HG02852 (cell line): ENCODE data around the gene POLA1.

Experiments used
- ATAC-seq: cut with Tn5 transposase; IDR thresholded peaks from one replicate; pipeline ENCODE4 v1.9.1; 2021; ENCODE audit warnings: mild to moderate bottlenecking, moderate library complexity; ENCODE audit not compliant: unreplicated experiment

The POLA1 gene

DNA sequence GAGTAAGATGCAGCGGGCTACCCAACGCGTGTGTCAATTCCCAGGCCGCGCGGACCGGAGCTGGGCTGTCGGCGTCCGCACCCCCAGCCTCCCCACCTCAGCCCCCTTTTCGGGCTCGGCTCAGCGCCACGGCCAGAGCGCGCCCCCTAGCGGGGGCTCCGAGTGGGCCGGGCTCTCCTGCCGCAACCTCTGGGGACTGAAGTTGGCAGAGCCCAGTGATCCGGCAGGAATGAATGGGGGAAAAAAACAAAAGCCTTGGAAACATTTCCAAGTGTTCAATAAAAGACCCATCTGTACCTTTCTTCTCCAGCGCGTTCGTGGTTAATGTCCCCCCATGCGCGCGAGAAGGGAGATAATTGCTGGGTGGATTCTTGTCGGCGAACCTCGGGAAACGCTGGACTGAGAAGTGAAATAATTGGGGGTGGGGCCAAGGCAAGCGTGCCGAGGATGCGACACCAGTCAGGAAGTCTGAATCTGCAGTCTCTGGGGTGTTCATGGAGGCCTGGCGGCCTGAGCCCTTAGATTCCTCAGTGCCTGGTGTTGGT is 327.3 kb downstream of the POLA1 start:
- ATAC-seq: peak; percentile 47

DNA sequence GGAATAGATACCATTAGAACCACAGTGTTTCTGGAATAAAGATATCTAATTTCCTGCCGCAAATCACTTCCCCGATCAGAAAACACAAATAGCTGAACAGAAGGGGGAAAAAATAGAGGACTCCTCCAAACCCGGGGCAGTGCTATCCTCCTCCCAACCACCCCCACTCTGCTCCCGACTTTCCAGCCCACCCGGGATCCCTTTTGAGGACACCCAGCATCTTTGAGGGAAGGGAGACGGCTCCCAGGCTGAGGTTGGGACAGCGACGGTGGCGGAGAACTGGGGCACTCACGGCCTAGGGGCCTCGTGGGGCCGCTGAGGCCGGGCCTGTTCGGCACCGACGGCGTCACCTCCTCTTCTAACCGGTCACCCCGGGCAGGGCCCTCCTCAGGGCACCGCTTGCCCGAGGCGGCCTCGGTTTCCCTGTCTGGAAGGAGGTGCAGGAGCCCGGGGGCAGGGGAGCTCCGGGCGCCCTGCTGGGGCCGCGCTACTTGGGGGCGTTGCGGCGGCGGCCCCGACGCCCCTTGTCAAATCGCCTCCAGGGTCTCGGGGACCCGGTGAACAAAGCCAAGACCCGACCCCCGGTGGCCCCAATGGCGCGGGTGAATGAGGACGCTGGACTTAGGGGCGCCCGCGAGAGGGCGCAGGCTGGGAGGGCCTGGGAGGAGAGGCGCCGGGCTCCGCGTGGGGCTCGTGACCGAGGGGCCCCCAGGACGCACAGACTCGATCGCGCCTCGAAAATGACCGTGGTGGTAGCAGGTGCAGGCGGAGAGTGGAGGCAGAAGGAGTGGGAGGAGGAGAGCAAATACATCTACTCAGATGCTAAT is 329.0 kb downstream of the POLA1 start:
- ATAC-seq: no peak

DNA sequence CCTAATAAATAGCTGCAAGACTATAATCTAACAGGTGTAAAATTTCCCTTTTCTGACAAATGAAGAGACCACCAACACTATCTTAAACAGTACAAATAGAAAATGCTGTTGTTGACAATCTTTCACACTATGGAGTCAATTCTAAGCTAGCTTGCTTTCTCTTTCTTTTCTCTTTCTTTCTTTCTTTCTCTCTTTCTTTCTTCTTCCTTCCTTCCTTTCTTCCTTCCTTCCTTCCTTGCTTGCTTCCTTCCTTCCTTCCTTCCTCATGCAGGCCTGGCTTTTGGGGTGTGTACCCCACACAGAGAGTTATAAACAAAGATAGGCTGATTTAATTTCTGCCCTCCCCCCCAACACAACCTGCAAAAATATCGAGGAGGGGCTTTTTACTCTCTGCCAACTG is 330.2 kb downstream of the POLA1 start:
- no peak for ATAC-seq

DNA sequence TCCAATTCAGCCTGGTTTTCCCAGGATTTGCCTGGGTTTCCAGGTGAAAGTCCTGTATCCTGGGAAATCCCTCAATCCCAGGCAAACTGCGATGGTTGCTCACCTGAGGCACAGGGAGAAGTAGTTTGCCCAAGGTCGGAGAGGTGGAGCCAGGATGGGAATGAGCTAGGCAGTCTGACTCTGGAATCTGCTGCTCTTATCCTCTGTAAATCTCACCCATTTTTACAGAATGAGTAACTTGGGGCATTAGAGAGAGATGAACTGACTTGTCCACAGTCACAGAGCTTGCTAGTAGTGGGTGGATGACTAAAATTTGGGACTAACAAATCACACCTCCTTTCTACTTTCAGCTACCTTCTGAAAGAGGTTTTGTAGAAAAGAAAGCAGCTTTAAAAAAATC is 331.9 kb downstream of the POLA1 start:
- ATAC-seq: no peak

DNA sequence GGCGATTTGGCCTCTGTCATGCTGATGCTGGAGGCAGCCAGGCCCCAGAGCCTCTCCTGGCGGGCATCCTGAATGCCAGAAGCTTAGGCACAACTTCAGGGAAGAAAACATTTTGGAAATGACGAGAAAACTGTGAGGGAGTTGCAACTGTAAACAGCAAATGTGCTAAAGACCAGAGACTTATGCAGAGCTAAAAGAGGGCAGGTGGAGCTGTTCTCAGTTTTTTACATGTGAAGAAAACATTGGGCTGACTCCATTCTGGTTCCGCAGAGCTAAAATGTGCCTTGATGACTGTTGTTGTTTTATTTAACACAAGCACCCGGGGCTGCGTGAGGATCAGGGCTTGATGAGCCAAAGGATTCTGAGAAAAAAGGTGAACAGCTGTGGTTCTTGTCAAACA is 332.9 kb downstream of the POLA1 start:
- ATAC-seq: no peak

DNA sequence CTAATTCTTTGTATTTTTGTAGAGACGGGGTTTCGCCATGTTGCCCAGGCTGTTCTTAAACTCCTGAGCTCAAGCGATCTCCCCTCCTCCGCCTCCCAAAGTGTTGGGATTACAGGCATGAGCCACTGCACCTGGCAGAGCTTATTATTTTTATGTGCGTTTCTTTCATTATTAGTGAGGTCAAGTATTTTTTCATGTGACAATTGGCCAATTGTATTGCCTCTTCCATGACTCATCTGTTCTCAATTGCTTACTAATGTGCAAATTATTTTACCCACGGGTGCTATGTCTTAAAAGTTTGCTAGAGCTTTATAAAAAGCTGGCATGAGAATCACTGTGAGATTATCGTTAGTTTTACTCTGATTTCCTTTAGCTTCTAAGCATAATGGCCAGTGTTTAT is 335.0 kb downstream of the POLA1 start:
- no peak for ATAC-seq

DNA sequence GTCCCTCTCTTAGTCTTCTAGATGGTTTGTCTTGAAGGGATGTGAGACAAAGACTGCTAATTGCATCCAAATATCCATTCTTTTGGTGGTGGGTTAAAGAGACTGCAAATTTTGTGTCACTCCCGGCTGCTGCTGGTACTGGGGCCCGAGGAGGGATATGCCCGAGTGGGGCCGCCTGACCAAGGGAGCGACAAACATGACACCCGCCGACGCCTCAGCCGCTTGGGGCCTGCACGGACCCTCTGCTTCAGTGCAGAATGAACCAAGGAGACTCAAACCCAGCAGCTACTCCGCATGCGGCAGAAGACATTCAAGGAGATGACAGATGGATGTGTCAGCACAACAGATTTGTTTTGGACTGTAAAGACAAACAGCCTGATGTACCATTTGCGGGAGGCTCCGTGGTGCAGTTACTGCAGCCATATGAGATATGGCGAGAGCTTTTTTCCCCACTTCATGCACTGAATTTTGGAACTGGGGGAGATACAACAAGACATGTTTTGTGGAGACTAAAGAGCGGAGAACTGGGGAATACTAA is 335.6 kb downstream of the POLA1 start:
- no peak for ATAC-seq

DNA sequence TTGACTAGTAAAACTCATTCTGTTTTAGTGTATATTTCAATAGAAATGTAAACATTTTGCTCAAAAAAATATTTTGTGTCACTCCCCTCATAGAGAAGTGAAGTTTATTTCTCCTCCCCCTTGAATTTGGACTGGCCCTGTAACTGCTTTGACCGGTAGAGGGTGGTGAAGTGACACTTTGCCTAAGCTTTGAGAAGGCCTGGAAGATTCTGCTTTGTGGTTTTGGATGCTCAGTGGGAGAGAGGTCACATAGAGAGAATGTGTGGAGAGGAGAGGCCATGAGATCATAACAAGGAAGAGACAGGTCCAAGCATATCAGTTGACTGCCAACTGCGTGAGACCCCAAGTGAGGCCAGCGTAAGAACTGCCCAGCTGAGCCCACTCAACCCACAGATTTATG is 341.2 kb downstream of the POLA1 start:
- ATAC-seq: no peak

DNA sequence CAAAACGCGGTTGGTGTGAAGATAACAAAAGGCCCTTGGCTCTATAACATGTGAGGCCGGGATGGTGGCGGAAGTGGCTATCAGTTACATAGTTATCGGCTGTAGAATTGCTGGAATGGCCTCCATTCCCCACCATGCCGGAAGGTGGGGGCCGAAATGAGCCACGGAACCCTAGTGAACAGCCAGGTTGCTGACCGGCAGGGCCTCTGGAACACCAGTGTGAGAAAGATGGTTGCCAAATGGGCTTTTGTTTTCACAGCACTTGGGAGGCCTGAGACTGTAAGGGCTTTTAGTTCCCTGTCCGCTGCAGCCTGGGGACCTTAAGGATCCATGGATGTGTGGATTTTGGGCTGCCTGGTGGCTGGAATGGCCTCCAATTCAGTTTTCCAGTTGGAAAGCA is 345.3 kb downstream of the POLA1 start:
- no peak for ATAC-seq

DNA sequence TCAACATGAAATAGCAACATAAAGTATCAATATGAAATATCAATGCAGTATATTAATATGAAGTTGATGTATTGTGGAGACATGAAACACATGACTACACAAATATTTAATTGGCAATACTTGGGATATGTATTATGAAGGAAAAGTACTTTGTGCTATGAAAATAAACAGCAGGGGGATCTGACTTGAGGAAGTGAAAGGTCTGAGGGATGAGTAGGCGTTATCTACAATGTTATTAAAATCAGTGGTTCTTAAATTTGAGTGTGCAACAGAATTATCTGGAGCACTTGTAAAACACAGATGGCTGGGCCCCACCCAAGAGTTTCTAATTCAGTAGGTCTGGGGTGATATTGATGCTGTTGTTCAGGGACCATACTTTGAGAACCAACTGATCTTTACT is 349.5 kb downstream of the POLA1 start:
- no peak for ATAC-seq
